A673 (cell line): ENCODE results near the gene FBXW8. TPM values are rescaled to one million over a fixed set of nuclear protein-coding genes. Genes with fewer than 3 reads are reported as not detected.

ENCODE experiments used
- BruUV-seq: library from RNA; stranded (reverse); fragments of 400-500 nt; replicated peaks from 2 replicates; lab custom pipeline; 2021; lab: Mats Ljungman, UMichigan
- CTCF ChIA-PET: fragments of 300-600 bp; sonication (Branson Sonifier 250); formaldehyde crosslinking; loops from one replicate; lab custom pipeline; 2022; ENCODE audit warnings: antibody characterized with exemption; lab: Charles Lee
- POLR2A ChIA-PET: fragments of 300-600 bp; sonication (Branson Sonifier 250); formaldehyde crosslinking; loops from one replicate; lab custom pipeline; 2022; ENCODE audit warnings: antibody characterized with exemption; ENCODE audit not compliant: low non-redundant PET; lab: Charles Lee
- DNase-seq: peaks from one replicate; pipeline ENCODE4 v3.0.0-alpha.2; 2015; ENCODE audit warnings: low spot score
- H3K27ac ChIP-seq: fragments of 200-600 bp; sonication (generic); 2 replicates; pipeline ENCODE4 v1.5.1; 2016; ENCODE audit warnings: mixed run types, low read depth, mild to moderate bottlenecking, mixed read lengths, antibody characterized with exemption, low read length; ENCODE audit not compliant: poor library complexity, severe bottlenecking
- H3K27me3 ChIP-seq: fragments of 200-600 bp; sonication (generic); replicated peaks from 2 replicates; pipeline ENCODE4 v1.6.1; 2017; ENCODE audit warnings: mixed run types, low read depth, mild to moderate bottlenecking, mixed read lengths, antibody characterized with exemption, low read length; ENCODE audit not compliant: insufficient read depth, poor library complexity
- H3K36me3 ChIP-seq: fragments of 200-600 bp; sonication (generic); 2 replicates; pipeline ENCODE4 v1.6.1; 2016; ENCODE audit warnings: mixed run types, mild to moderate bottlenecking, mixed read lengths, antibody characterized with exemption, low read length; ENCODE audit not compliant: insufficient read depth, poor library complexity, severe bottlenecking
- H3K4me1 ChIP-seq: fragments of 200-600 bp; sonication (generic); 2 replicates; pipeline ENCODE4 v1.6.1; 2017; ENCODE audit warnings: mixed run types, mild to moderate bottlenecking, mixed read lengths, antibody characterized with exemption, low read length; ENCODE audit not compliant: insufficient read depth, poor library complexity, severe bottlenecking
- H3K4me3 ChIP-seq: fragments of 200-600 bp; sonication (generic); 2 replicates; pipeline ENCODE4 v1.5.1; 2016; ENCODE audit warnings: low read depth, mixed run types, mild to moderate bottlenecking, mixed read lengths, low read length; ENCODE audit not compliant: poor library complexity, severe bottlenecking
- H3K9me3 ChIP-seq: fragments of 200-600 bp; sonication (generic); 2 replicates; pipeline ENCODE4 v1.6.1; 2016; ENCODE audit warnings: mixed run types, low read depth, mild to moderate bottlenecking, mixed read lengths, antibody characterized with exemption, low read length; ENCODE audit not compliant: poor library complexity, severe bottlenecking
- CTCF ChIP-seq: fragments of 300-800, 200-600 bp; sonication (generic); conservative IDR thresholded peaks from 2 replicates; pipeline ENCODE4 v1.5.1; 2017; ENCODE audit warnings: low read depth, mild to moderate bottlenecking, antibody characterized with exemption, low read length, moderate library complexity, mixed read lengths
- EZH2 ChIP-seq: fragments of 200-600 bp; sonication (generic); IDR thresholded peaks from 2 replicates; pipeline ENCODE4 v1.6.1; 2017; ENCODE audit warnings: borderline replicate concordance, low read depth, mild to moderate bottlenecking, mixed read lengths, antibody characterized with exemption, low read length; ENCODE audit not compliant: poor library complexity, severe bottlenecking
- intact Hi-C: fragments of 100-400 bp; cut with micrococcal nuclease; formaldehyde crosslinking; loops from one replicate; pipeline ENCODE4 v1.10.0; 2022; ENCODE audit not compliant: unreplicated experiment
- total RNA-seq: library from RNA; stranded (reverse); gene quantifications from 2 replicates; pipeline ENCODE4 v1.2.3, GENCODE V29; 2021

FBXW8 gene
- total RNA-seq, 1 experiment from 2014 or later: 14.8 TPM

DNA sequence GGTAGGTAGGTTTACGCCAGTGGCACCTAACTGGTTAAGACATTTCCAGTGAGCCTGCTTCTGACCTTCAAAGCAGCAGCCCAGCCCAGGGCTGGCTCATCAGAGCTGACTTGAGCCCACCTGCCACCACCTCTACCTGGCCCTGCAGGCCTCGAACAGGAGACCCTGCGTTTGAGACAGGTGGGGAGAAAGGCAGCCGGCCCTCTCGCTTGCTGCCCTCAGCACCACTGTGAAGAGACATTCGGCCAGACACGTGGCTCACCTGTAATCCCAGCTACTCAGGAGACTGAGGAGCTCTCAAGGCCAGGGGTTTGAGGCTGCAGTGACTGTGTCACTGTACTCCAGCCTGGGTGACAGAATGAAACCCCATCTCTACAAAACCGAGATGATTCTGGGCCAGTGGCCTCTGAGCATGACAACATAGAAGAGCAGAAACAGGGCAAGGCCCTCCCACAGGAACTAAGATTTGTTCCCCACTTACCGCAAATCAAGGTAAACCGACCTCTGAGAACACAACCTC, 114.3 kb downstream of the FBXW8 start:
- no peaks in the 10 kb centered on the region for H3K4me1 ChIP-seq
- H3K4me3 ChIP-seq: no peak overlapping the region
- BruUV-seq: no TSS peak
- no peaks in the 10 kb centered on the region for H3K27me3 ChIP-seq
- intact Hi-C loops: loop anchor here (1.0 to 10.0 kb wide), 5 partner anchors 96 to 812 kb away; no protein-coding TSS in a partner anchor
- no peak for TF ChIP-seq CTCF
- TF ChIP-seq EZH2: no peak
- H3K9me3 ChIP-seq: no peaks in the 10 kb centered on the region
- ChIA-PET POLR2A (no interaction called here), CTCF (no interaction called here)
- DNase-seq: no peak
- H3K27ac ChIP-seq: no peak overlapping the region
- H3K36me3 ChIP-seq: peaks cover 30% of the 10 kb centered on the region

DNA sequence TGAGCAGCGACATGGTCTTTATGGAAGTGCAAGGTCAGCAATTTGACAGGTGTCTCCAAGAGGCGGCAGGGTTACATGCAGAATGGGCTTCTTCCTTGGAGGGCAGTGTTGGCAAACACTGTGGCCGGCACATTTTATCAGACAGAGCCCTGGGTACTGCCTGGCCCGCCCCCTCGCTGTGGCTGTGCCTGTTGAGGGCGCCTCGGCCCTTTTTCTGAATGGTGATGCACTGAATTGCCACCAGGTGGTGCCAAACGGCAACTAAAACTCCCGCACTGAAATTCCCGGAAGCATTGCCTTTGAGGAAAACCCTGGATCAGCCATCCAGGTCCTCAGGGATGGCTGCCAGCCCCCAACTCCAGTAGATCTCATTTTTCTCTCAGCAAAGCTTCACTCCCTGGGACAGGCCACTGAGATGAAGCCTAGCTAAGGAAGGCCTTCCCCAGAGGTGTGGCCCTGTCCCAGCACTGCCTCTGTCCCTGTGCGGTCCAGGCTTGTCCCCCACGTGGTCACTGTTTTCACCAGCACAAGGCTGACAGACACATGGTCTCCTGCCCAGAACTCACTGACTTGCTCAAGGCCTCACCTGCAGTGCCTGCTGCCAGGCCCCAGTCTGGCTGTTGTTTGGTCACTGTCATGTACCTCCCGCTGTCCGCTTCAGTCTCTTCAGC, 114.9 kb downstream of the FBXW8 start:
- ChIA-PET CTCF (no interaction called here), POLR2A (no interaction called here)
- peak; percentile 77 for DNase-seq
- BruUV-seq: no TSS peak
- intact Hi-C loops: loop anchor here (1.0 to 10.0 kb wide), 5 partner anchors 96 to 812 kb away; no protein-coding TSS in a partner anchor
- H3K27ac ChIP-seq: no peak overlapping the region
- H3K4me3 ChIP-seq: no peak overlapping the region
- peaks cover 30% of the 10 kb centered on the region for H3K36me3 ChIP-seq
- no peaks in the 10 kb centered on the region for H3K9me3 ChIP-seq
- TF ChIP-seq CTCF (peak; percentile 88), EZH2 (no peak)
- H3K4me1 ChIP-seq: no peaks in the 10 kb centered on the region
- H3K27me3 ChIP-seq: no peaks in the 10 kb centered on the region

DNA sequence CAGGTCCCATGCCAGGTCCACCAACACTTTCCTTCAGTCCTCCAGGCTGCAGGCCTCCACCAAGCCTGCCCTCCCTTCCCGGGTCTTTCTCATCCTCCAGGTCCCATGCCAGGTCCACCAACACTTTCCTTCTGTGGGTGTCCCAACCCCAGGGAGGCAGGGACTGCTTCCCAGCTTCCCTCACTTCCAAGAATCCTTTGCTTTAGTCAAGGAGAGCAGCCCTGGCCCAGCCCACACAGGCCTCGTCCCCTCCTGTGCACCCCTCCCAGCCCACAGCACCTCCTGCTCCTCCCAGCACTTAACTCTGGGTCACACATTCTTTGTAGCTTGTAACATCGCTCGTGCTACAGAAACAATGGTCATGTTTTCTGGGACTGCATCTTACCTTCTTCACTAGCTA, 115.6 kb downstream of the FBXW8 start:
- intact Hi-C loops: loop anchor here (5.0 to 10.0 kb wide), 2 partner anchors 111 to 322 kb away; no protein-coding TSS in a partner anchor
- Histone ChIP-seq H3K4me1 (no peaks in the 10 kb centered on the region), H3K9me3 (no peaks in the 10 kb centered on the region), H3K36me3 (peaks cover 30% of the 10 kb centered on the region), H3K4me3 (no peak overlapping the region), H3K27me3 (no peaks in the 10 kb centered on the region), H3K27ac (no peak overlapping the region)
- TF ChIP-seq CTCF (no peak), EZH2 (no peak)
- no peak for DNase-seq
- no TSS peak for BruUV-seq
- POLR2A ChIA-PET: no interaction called here
- CTCF ChIA-PET: no interaction called here
